MM.1S (cell line): ENCODE data around the gene PRSS33.

Source experiments
- DNase-seq: peaks from one replicate; pipeline ENCODE4 v3.0.0-alpha.2; 2015
- H2AFZ ChIP-seq: fragments of 300-600 bp; sonication (generic); 2 replicates; pipeline ENCODE4 v1.6.0; 2016; ENCODE audit warnings: antibody characterized with exemption, low read length
- H3F3A ChIP-seq: fragments of 300-600 bp; sonication (generic); 2 replicates; pipeline ENCODE4 v1.6.1; 2016; ENCODE audit warnings: mild to moderate bottlenecking, antibody characterized with exemption, low read length, moderate library complexity, mixed read lengths; ENCODE audit not compliant: insufficient read depth
- H3K27ac ChIP-seq: fragments of 300-600 bp; sonication (generic); 2 replicates; pipeline ENCODE4 v1.5.1; 2016; ENCODE audit warnings: mild to moderate bottlenecking, low read length
- H3K27me3 ChIP-seq: fragments of 300-600 bp; sonication (generic); replicated peaks from 2 replicates; pipeline ENCODE4 v1.6.0; 2016; ENCODE audit warnings: low read length; ENCODE audit not compliant: insufficient read depth
- H3K36me3 ChIP-seq: fragments of 300-600 bp; sonication (generic); replicated peaks from 2 replicates; pipeline ENCODE4 v1.6.1; 2016; ENCODE audit warnings: mild to moderate bottlenecking, low read length, mixed read lengths; ENCODE audit not compliant: insufficient read depth
- H3K4me1 ChIP-seq: fragments of 300-600 bp; sonication (generic); 2 replicates; pipeline ENCODE4 v1.6.1; 2016; ENCODE audit warnings: low read length, mixed read lengths
- H3K4me2 ChIP-seq: fragments of 300-600 bp; sonication (generic); 2 replicates; pipeline ENCODE4 v1.6.0; 2016; ENCODE audit warnings: low read depth, low read length
- H3K4me3 ChIP-seq: fragments of 300-600 bp; sonication (generic); 2 replicates; pipeline ENCODE4 v1.5.1; 2016; ENCODE audit warnings: low read length, mixed read lengths
- H3K79me2 ChIP-seq: fragments of 300-600 bp; sonication (generic); 2 replicates; pipeline ENCODE4 v1.6.1; 2016; ENCODE audit warnings: mixed run types, low read length, mixed read lengths
- H3K9ac ChIP-seq: fragments of 300-600 bp; sonication (generic); 2 replicates; pipeline ENCODE4 v1.6.1; 2016; ENCODE audit warnings: low read length, mixed read lengths
- H3K9me2 ChIP-seq: fragments of 300-600 bp; sonication (generic); replicated peaks from 2 replicates; pipeline ENCODE4 v1.6.1; 2016; ENCODE audit warnings: mild to moderate bottlenecking, low read length, mixed read lengths; ENCODE audit not compliant: insufficient read depth
- H3K9me3 ChIP-seq: fragments of 300-600 bp; sonication (generic); replicated peaks from 2 replicates; pipeline ENCODE4 v1.6.1; 2016; ENCODE audit warnings: mild to moderate bottlenecking, low read length, mixed read lengths; ENCODE audit not compliant: insufficient read depth
- H4K20me1 ChIP-seq: fragments of 300-600 bp; sonication (generic); 2 replicates; pipeline ENCODE4 v1.6.1; 2016; ENCODE audit warnings: mild to moderate bottlenecking, low read length, moderate library complexity, mixed read lengths; ENCODE audit not compliant: insufficient read depth
- CTCF ChIP-seq: fragments of 300-600 bp; sonication (generic); IDR thresholded peaks from 2 replicates; pipeline ENCODE4 v1.5.1; 2016; ENCODE audit warnings: antibody characterized with exemption, low read length, mixed read lengths
- EZH2 ChIP-seq: fragments of 300-600 bp; sonication (generic); optimal IDR thresholded peaks from 2 replicates; pipeline ENCODE3; 2017; ENCODE audit warnings: low read depth, mild to moderate bottlenecking, antibody characterized with exemption, low read length, mixed read lengths
- EZH2phosphoT487 ChIP-seq: fragments of 300-600 bp; sonication (generic); IDR thresholded peaks from 2 replicates; pipeline ENCODE4 v1.6.1; 2018; ENCODE audit warnings: antibody characterized with exemption, low read length

PRSS33 gene

GRCh38 chr16:2817340-2818271 is 30.2 kb upstream of the PRSS33 start:
- Histone ChIP-seq H3K27ac (no peak overlapping the region), H3K79me2 (no peaks in the 10 kb centered on the region), H3K4me2 (no peak overlapping the region), H3K36me3 (no peaks in the 10 kb centered on the region), H3K9ac (no peak overlapping the region), H3K27me3 (peaks cover 92% of the 10 kb centered on the region), H3K4me3 (no peak overlapping the region), H3F3A (no peaks in the 10 kb centered on the region), H2AFZ (no peak overlapping the region), H3K4me1 (no peaks in the 10 kb centered on the region), H3K9me3 (no peaks in the 10 kb centered on the region), H4K20me1 (no peaks in the 10 kb centered on the region), H3K9me2 (no peaks in the 10 kb centered on the region)
- no peak for DNase-seq
- TF ChIP-seq CTCF: no peak
- no peak for TF ChIP-seq EZH2phosphoT487
- no peak for TF ChIP-seq EZH2

DNA sequence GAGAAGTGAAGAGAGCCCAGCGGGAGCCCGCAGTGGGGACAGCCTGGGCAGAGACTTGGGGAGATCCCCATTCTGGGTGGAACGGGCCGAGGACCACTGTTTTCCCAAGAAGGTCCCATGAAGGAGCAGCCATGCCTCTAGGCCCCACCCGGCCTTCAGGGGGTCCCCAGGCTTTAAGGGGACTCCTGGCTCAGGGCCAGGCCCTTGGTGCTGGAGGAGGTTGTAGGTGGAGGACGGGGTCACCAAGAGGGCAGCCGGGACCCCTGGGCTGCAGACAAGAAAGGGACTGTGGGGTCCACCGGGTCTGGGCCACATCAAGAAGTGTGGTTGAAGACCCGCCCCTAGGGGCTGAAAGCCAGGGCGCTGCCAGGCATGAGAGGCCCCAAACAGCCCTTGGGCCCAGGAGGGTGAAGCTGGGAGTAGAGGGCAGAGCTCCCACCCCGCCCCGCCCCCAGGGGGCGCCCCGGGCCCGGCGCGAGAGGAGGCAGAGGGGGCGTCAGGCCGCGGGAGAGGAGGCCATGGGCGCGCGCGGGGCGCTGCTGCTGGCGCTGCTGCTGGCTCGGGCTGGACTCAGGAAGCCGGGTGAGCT is 29.5 kb upstream of the PRSS33 start, which contains the start of gene PRSS21:
Gene PRSS21 (plus strand): TSS at position 487 of the 589 bp plus-strand sequence. CDS start 32 bp downstream, at position 519.
- Histone ChIP-seq H3K4me2 (no peak within 1 kb of the TSS), H2AFZ (no peak within 1 kb of the TSS), H4K20me1 (no peaks in the 10 kb centered on the region), H3K36me3 (no peaks in the 10 kb centered on the region), H3K4me1 (no peaks in the 10 kb centered on the region), H3K27ac (no peak within 1 kb of the TSS), H3K4me3 (no peak within 1 kb of the TSS), H3K27me3 (peaks cover 92% of the 10 kb centered on the region), H3K9me3 (no peaks in the 10 kb centered on the region), H3K9ac (no peak within 1 kb of the TSS), H3K79me2 (no peaks in the 10 kb centered on the region), H3K9me2 (no peaks in the 10 kb centered on the region), H3F3A (no peaks in the 10 kb centered on the region)
- DNase-seq: no peak
- 0 out of 2 replicates have a peak, but pooled peaks have one; percentile 5 for TF ChIP-seq CTCF
- no peak for TF ChIP-seq EZH2phosphoT487
- TF ChIP-seq EZH2: no peak

GRCh38 chr16:2815299-2815771 is 28.0 kb upstream of the PRSS33 start:
- Histone ChIP-seq H3K4me2 (no peak overlapping the region), H2AFZ (no peak overlapping the region), H3K79me2 (no peaks in the 10 kb centered on the region), H4K20me1 (no peaks in the 10 kb centered on the region), H3K9me2 (no peaks in the 10 kb centered on the region), H3K27me3 (peaks cover 90% of the 10 kb centered on the region), H3K36me3 (no peaks in the 10 kb centered on the region), H3K9ac (no peak overlapping the region), H3F3A (no peaks in the 10 kb centered on the region), H3K4me3 (no peak overlapping the region), H3K9me3 (no peaks in the 10 kb centered on the region), H3K4me1 (no peaks in the 10 kb centered on the region), H3K27ac (no peak overlapping the region)
- no peak for DNase-seq
- no peak for TF ChIP-seq CTCF
- TF ChIP-seq EZH2phosphoT487: no peak
- no peak for TF ChIP-seq EZH2
